GM12874 (cell line): ENCODE data around the gene TCAP.

ENCODE experiments used
- CTCF ChIP-seq: IDR thresholded peaks from 2 replicates; pipeline ENCODE4 v1.5.1; 2011; ENCODE audit warnings: low read depth, mild to moderate bottlenecking, control low read depth, low read length, moderate library complexity; ENCODE audit not compliant: insufficient read depth

Gene TCAP

GRCh38 chr17:39711851-39712250 is 46.7 kb downstream of the TCAP start:
- no peak for TF ChIP-seq CTCF

GRCh38 chr17:39714234-39714633 is 49.1 kb downstream of the TCAP start:
- TF ChIP-seq CTCF, result no peak

- TF ChIP-seq CTCF, result no peak
These were observed 50.4 kb downstream of the TCAP start for GRCh38 chr17:39715375-39716072.
